ENCODE data around the gene RPL13A. TPM values are rescaled to one million over a fixed set of nuclear protein-coding genes. Genes with fewer than 3 reads are reported as not detected.

Gene RPL13A
- total RNA-seq, 1 donor from 2014 or later: 3,501 TPM

GRCh38 chr19:49474542-49474924 lies 12.9 kb upstream of the RPL13A start:
- DNase-seq (ENCODE audit: low read depth) (no peak), FAIRE-seq (no peak)
- TF ChIP-seq CTCF (IDR thresholded peaks at IDR 0.05; ENCODE audit: insufficient read depth, low read length, severe bottlenecking): no peak

GRCh38 chr19:49475191-49475917 lies 12.1 kb upstream of the RPL13A start:
- Histone ChIP-seq H3K4me3 (ENCODE audit: low read depth, low read length) (no peak overlapping the region), H3K27me3 (ENCODE audit: control insufficient read depth, insufficient read depth, low read length) (peaks cover 2% of the 10 kb centered on the region), H3K36me3 (ENCODE audit: control insufficient read depth, insufficient read depth, low read length) (no peaks in the 10 kb centered on the region)
- TF ChIP-seq CTCF (IDR thresholded peaks at IDR 0.05; ENCODE audit: insufficient read depth, low read length, severe bottlenecking): no peak
- FAIRE-seq (no peak), DNase-seq (ENCODE audit: low read depth) (no peak)

More at GRCh38 chr19:49474542-49474924, 12.9 kb upstream of the RPL13A start:
- H3K27me3 ChIP-seq (ENCODE audit: control insufficient read depth, insufficient read depth, low read length): peaks cover 2% of the 10 kb centered on the region
- peak overlapping the region; percentile 54 for H3K4me3 ChIP-seq (ENCODE audit: low read depth, low read length)
- H3K36me3 ChIP-seq (ENCODE audit: control insufficient read depth, insufficient read depth, low read length): no peaks in the 10 kb centered on the region

- H3K27me3 ChIP-seq (ENCODE audit: control insufficient read depth, insufficient read depth, low read length): peaks cover 2% of the 10 kb centered on the region
- no peak overlapping the region for H3K4me3 ChIP-seq (ENCODE audit: low read depth, low read length)
- peak; percentile 60 for TF ChIP-seq CTCF (IDR thresholded peaks at IDR 0.05; ENCODE audit: insufficient read depth, low read length, severe bottlenecking)
- no peaks in the 10 kb centered on the region for H3K36me3 ChIP-seq (ENCODE audit: control insufficient read depth, insufficient read depth, low read length)
- FAIRE-seq (no peak), DNase-seq (ENCODE audit: low read depth) (no peak)
Measured at GRCh38 chr19:49475995-49476880, 11.2 kb upstream of the RPL13A start.

- Histone ChIP-seq H3K27me3 (ENCODE audit: control insufficient read depth, insufficient read depth, low read length) (no peaks in the 10 kb centered on the region), H3K4me3 (ENCODE audit: low read depth, low read length) (no peak overlapping the region), H3K36me3 (ENCODE audit: control insufficient read depth, insufficient read depth, low read length) (no peaks in the 10 kb centered on the region)
- FAIRE-seq (no peak), DNase-seq (ENCODE audit: low read depth) (no peak)
- TF ChIP-seq CTCF (IDR thresholded peaks at IDR 0.05; ENCODE audit: insufficient read depth, low read length, severe bottlenecking): no peak
Measured at GRCh38 chr19:49479975-49480628, 7.3 kb upstream of the RPL13A start.

- FAIRE-seq: no peak
- no peak for DNase-seq (ENCODE audit: low read depth)
- Histone ChIP-seq H3K36me3 (ENCODE audit: control insufficient read depth, insufficient read depth, low read length) (no peaks in the 10 kb centered on the region), H3K27me3 (ENCODE audit: control insufficient read depth, insufficient read depth, low read length) (no peaks in the 10 kb centered on the region), H3K4me3 (ENCODE audit: low read depth, low read length) (no peak overlapping the region)
- TF ChIP-seq CTCF (IDR thresholded peaks at IDR 0.05; ENCODE audit: insufficient read depth, low read length, severe bottlenecking): no peak
Measured at GRCh38 chr19:49481020-49481683, 6.3 kb upstream of the RPL13A start.

All from bronchial epithelial cell (primary cell).